Stimulated activated CD8-positive, alpha-beta memory T cell treated with anti-CD3 and anti-CD28 coated beads, Interleukin-2, amount 100 ng/mL, for 1 hour (primary cell): ENCODE measurements around the gene GTSE1.
"Not testable (repeated sequence)": the region's sequence is repeated elsewhere in the genome, so short reads cannot be mapped to it uniquely, and the experiment has no call there.

Experiments used
- DNase-seq, 2 donors: peaks; one replicate each; pipeline ENCODE4 v3.0.0-alpha.2; 2020; ENCODE audit warnings: low read depth in 2 of 2

GTSE1 gene

DNA sequence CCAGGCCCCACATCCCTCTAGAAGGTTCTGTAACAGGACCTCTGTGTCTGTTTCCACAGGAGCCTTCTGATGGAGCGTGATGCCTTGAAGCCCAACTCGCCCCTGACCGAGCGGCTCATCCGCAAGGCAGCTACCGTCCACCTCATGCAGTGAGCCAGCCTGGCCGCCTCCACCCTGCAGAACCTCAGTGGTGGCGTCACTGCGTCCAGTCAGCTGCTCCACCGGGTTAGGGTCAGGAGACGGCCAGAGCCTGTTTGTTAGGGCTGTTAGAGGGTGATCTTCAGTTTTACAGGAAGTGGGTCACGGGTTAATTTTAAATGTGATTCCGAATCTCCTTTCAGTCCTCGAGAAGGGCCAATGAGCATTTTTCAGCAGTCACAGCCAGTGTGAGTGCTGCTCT, 3.9 kb upstream of the GTSE1 start:
- no peak for DNase-seq

DNA sequence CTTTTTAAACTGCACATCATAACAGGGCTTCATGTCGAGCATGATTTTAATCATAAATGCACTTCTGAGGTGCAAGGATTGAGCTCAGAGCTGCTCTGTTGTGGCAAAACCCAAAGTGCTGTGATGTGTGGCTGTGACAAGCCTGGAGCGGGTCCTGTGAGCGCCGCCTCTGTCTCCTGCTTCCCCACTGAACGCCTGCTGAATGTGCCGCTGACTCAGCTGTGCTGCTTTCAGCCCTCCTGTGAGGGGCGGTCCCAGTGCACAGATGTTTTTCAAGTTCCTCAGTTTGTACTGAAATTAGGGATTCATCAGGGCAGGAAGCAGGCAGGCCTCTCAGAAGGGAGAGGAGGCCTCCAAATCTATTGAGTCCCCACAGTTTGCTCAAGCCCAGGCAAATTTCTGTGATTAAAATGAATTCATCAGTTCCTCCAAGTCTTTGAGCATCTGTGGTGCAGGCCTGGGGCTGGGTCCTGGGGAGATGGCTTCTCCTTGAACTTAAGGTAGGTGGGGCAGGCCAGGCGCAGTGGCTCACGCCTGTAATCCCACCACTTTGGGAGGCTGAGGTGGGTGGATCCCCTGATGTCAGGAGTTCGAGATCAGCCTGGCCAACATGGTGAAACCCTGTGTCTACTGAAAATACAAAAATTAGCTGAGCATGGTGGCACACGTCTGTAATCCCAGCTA, 3.0 kb upstream of the GTSE1 start:
- DNase-seq, result no peak

DNA sequence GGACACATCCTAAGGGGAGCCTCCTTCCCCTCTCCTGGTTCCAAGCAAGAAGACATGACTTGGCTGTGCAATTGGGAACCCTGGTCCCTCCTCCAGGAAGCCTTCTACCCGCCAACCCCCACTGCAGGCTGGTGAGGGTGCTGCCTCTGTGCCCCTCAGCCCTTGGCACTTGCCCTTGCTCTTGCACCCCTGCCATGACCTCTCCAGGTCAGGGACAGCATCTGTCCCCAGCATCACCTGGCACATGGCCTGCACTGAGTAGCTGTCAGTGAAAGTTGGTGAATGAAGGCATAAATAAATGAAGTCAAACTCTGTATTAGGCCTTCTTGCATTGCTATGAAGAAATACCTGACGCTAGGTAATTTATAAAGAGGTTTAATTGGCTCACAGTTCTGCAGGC, 1.9 kb upstream of the GTSE1 start:
- DNase-seq, result no peak

DNA sequence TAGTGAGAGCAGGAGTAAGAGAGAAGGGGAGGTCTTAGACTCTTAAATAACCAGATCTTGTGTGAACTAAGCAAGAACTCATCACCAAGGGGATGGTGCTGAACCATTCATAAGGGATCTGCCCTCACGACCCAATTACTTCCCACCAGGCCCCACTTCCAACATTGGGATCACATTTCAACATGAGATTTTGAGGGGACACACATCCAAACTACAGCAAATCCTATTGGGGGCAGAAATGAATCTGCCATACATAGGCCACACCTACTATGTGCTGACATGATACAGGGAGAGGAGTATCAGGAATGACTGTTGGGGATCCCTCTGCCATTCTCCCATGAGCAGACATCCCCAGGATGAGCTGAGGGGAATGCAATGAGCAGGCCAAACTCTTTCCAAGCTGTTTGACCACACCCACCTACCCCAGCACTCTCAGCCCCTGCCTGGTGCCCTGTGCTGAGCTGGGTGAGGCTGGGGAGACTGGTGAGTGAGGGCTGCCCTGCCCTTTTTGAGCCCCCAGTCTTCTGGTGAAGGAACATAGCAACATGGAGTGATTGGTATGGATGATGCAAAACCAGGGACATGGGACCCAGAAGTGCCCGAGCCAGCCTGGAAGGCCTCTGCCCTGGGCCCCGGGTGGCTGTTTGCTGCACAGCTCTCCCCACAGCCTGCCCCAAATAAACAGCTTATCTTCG, 1.2 kb upstream of the GTSE1 start:
- DNase-seq, result no peak

DNA sequence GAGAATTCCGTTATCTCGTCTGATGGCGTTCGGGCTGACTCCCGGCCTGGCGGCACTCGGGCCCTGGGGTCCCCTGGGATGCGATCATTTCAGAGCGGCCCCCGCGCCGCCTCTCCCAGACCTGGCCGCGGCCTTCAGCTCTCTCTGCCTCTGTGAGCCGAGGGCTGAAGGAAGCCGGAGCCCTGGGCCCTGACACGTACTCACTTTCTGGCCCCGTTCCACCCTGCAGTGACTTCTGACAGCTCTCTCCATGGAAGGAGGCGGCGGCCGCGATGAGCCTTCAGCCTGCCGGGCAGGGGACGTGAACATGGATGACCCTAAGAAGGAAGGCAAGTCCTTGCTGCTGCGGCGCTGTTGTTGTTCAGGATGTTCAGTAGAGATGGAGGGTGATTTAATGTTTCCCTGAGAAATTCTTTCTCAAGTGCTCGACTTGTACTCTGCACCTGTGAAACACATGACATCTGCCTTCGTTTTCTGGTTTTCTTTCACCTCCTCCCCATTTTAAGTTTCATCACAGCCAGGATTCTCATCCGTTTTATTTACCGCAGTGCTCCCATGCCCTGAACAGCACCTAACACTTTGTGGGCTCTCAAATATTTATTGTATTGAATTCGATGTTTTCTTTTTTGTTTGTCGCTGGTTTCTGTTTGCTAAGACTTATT, 612 bp downstream of the GTSE1 start:
- DNase-seq, result no peak

DNA sequence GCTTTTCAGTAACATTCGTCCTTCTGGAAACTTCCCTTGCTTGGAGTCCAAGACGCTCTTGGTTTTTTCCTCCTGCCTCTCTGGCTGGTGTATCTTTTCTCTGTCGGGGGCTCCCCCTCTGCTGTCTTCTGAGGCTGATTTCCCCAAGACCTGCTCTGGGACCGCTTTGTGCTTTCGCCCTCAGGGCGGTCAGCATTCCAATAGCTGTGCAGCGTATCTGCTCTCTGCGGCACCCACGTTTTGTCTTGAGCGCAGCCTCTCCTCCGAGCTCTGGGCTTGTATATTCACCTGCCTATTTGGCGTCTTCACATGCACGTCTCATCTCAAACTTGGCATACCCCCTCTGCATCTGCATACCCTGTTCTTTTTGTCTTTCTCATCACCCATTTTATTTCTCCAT, 2.4 kb downstream of the GTSE1 start:
- no peak for DNase-seq

DNA sequence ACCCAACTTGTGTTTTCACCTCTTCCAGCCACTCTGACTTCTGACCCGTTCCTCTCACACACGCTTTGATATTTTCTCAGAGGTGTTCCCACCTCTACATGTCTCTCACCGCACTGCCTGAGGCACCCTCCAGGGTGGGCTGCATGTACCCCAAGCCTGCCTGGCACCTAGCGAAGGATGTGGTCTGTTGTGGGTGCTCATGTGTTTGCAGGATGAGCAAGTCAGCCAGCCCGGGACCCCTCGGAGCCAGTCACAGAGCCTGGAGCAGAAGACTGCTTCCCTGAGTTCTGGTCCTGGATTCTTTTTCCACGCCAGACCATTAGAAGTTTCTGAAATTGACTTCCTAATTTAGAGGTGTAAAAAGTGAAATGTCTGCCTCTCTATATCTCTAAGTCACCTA, 3.8 kb downstream of the GTSE1 start:
- no peak for DNase-seq

DNA sequence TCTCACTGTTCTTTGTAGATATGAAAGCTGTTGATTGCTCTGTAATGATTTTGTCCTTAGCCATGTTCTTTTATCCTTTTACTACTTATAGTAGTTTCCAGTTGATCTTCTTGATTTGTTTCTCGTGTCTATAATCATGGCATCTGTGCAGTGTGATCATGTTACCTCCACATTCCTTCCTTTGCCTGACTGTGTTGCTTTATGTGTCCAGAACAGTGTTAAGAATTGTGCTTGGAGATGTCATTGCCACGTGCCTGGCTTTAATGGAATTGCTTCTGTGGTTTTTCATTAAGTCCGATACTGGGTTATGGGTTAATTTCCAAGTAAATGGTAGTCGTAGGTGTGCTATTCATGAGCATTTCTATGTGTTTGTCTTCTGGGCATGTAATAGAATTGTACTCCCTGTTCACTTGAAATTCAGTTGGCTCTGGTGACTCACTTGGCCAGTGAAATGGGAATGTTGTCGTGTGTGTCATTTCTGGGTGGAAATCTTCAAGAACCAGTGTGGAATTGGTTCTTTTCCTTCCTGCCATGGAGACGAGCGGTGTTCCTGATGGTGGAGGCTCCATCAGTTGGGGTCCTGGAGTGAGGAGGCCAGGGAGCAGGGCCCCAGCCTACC, 6.8 kb downstream of the GTSE1 start:
- DNase-seq, result no peak

DNA sequence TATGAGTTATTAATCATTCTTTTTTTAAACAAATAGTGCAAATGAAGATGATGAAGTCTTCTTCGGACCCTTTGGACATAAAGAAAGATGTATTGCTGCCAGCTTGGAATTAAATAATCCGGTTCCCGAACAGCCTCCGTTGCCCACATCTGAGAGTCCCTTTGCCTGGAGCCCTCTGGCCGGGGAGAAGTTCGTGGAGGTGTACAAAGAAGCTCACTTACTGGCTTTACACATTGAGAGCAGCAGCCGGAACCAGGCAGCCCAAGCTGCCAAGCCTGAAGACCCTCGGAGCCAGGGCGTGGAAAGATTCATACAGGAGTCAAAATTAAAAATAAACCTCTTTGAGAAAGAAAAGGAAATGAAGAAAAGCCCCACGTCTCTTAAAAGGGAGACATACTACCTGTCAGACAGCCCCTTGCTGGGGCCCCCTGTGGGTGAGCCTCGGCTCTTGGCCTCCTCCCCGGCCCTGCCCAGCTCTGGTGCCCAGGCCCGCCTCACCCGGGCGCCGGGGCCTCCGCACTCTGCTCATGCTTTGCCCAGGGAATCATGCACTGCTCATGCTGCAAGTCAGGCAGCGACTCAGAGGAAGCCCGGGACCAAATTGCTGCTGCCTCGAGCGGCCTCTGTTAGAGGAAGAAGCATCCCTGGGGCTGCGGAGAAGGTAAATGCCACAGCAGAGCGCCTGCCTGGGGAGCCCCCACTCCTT, 11.8 kb downstream of the GTSE1 start:
- no peak for DNase-seq

DNA sequence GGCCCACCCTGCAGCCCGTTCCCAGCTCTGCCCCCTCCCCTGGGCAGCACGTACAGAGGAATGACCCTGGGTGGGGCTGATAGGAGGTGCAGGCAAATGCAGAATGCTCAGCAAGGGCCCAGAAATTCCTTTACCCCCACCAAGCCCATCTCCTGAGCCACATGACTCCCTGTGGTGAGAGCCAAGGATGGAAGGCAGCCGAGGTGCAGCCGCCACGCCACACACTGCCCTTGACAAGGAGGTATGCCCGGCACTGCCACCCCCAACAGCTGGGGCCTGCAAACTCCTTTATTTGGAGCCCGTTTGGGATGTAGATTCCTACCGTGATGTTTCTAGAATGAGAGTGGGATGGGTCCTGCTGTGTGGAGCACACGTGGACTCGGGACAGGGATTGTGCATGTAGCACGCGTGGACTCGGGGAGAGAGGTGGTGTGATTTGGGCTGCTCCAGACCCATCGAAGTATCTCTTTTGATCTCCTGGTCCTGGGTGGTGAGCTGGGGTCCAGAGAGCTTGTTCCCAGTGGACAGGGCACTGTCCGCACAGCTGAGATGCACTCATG, 12.9 kb downstream of the GTSE1 start:
- DNase-seq, result no peak

DNA sequence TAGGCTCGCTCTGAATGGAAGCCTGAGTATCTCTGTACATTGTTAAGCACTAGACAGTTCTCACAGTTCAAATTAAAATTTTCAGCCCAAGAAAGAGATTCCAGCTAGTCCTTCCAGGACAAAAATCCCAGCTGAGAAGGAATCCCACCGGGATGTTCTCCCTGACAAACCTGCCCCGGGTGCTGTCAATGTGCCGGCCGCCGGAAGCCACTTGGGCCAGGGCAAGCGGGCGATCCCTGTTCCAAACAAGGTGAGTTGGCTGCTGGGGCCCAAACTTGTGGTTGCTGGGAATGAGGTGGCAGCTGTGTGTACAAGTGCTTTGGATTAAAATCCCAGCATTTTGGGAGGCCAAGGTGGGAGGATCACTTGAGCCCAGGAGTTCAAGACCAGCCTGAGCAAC, 15.4 kb downstream of the GTSE1 start:
- no peak for DNase-seq

DNA sequence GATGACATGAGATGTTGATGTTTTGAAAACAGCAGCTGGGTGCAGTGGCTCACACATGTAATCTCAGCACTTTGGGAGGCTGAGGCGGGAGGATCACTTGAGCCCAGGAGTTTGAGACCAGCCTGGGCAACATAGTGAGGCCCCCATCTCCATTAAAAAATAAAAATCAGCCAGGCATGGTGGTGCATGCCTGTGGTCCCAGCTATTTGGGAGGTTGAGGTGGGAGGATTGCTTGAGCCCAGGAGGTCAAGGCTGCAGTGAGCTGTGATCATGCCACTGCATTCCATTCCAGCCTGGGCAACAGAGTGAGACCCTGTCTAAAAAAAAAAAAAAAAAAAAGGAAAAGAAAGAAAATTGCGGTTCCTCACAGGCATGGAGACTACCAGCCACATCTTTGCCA, 16.2 kb downstream of the GTSE1 start:
- not testable (repeated sequence) for DNase-seq

DNA sequence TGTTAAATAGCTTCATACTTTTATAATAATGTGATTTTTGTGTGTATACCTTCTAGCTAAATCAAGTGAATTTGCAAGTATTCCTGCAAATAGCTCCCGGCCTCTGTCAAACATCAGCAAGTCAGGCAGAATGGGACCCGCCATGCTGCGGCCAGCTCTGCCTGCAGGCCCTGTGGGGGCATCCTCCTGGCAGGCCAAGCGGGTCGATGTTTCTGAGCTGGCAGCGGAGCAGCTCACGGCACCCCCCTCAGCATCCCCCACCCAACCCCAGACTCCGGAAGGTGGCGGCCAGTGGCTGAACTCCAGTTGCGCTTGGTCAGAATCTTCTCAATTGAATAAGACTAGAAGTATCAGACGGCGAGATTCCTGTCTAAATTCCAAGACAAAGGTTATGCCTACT, 19.3 kb downstream of the GTSE1 start:
- no peak for DNase-seq

DNA sequence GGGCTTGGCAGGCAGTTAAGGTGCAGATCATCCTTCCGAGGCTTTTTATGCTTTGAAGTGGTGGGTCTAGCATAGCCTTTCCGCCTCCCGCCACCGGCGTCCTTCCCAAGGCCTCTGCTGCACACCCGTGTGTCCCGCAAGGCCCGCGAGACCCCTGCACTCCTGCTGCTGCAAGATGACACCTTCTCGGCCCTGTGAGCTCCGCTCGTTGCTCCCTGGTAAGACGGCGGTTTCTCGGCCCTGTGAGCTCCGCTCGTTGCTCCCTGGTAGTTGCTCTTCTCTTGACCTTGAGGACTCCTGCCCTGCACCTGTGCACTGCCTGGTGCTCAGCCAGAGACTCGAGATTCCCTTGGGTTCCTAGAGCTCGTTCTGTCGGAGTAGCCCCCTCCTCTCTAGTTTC, 21.0 kb downstream of the GTSE1 start:
- no peak for DNase-seq

DNA sequence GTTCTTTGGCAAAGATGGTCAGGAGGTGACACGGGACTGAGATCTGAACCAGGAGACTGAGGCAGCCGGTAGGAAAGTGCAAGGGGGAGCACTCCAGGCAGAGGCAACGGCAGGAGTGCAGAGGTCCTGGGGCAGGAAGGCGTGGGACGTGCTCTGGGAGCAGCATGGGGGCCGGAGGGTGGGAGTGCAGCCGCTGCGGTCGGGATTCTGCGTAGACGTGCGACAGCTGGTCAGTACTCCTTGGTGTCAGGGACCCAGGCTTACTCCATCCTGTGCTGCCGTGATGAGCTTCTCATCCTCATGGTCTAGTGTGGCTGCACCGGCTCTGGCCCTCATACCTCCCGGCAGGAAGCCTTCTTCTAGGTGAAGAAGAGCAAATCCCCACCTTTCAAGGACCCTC, 21.9 kb downstream of the GTSE1 start:
- DNase-seq, result no peak

DNA sequence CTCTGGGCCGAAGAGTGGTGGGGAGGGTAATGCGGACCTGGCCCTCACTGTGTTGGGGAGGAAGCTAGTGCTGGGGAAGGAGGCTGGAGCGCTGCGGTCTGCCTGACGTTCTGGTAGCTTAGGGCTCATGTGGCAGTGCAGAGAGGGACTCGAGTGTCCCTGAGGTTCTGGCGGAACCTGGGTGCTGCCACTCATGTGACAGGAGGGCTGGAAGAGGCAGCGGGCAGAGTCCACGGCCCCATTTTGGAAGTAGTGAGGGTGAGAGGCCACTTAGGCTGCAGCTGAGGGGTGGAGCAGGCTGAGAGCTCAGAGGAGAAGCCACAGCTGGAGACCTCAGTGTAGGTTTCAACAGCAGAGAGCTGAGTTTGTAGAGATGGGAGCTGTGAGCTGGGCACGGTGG, 22.6 kb downstream of the GTSE1 start:
- DNase-seq, result no peak

DNA sequence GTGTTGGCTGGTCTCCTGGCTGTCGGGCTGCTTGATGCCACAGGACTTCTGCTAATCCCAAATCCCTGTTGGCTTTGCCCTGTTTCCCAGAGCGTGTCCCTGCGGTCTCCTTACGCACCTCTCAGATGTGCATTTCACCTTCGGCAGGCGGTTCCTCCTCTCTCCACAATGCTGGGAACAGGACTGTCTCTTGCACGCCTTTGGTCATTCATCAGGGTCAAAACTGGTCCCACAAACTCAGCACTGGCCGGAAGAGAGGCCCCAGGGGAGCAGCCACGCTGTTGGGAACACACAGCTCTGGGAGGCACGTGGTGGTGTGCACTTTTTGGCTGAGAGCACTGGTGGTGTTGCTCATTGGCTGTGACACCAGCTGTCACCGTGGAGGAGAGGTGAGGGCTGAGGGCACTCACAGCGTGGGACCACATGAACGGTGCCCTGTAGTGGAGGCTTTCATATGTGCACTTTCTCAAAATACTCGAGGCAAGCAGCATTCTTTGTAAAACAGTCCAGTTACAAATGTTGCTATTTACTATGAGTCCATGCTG, 23.6 kb downstream of the GTSE1 start:
- DNase-seq, result no peak

DNA sequence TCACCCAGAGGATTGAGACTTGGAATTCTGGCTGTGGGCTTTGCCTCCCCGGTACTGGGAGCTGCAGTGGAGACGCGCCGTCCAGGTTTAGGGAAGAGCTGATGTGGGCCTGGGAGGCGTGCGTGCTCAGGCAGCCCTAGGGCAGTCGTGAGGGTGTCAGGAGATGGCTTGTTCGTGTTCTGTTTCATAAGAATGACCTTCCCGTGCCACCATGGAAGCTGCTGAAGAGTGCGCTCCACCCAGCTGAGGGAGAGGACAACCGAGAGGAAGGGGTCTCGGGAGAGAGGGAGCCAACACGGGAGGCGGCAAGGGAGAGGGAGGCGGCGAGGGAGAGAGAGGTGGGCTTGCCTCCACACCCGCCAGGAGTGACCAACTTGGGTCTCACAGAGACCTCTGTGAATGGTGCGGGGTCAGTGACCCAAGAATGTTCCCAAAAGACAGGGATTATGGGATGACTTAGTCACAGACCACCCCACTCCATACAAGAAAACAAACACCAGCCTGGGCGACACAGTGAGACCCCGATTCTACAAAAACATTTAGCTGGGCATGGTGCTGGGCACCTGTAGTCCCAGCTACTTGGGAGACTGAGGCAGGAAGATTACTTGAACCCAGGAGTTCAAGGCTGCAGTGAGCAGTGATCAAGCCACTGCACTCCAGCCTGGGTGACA, 24.2 kb downstream of the GTSE1 start:
- DNase-seq, result no peak

DNA sequence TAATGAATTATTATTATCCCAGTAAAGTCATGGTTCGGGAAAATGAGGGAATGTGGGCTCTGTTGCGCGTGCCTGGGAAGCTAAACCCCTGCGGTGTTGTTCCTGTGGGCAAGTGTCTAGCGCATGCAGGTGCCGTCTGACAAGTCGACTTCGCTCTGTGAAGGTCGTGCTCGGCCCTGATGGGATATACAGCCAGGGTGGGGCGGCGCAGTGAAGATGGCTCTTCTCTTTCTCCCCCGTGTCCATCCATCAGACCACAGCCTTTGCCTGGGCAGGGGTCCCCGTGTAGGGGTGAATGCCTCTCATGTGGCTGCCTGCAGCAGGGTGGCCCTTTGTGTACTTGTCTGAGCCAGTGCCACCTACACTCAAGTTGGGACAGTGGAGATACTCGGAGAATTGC, 26.0 kb downstream of the GTSE1 start:
- DNase-seq, result no peak

DNA sequence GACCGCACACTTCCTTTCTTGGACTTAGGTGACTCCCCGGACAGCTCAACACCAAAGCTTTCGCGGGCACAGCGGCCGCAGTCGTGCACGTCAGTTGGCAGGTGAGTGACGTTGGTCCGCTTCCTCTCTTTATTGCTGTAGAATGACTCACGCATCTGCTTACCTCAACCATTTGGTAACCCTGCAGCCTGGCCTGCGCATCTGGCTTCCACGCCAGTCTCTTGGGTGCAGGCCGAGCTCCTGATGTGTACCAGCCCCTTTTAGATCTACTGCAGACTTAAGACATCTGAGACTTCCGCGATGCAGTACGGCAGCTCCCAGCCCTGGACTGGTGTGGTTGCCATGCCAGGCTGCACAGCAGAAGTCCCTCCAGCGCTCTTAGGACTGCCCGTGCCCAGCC, 26.5 kb downstream of the GTSE1 start:
- DNase-seq, result no peak

DNA sequence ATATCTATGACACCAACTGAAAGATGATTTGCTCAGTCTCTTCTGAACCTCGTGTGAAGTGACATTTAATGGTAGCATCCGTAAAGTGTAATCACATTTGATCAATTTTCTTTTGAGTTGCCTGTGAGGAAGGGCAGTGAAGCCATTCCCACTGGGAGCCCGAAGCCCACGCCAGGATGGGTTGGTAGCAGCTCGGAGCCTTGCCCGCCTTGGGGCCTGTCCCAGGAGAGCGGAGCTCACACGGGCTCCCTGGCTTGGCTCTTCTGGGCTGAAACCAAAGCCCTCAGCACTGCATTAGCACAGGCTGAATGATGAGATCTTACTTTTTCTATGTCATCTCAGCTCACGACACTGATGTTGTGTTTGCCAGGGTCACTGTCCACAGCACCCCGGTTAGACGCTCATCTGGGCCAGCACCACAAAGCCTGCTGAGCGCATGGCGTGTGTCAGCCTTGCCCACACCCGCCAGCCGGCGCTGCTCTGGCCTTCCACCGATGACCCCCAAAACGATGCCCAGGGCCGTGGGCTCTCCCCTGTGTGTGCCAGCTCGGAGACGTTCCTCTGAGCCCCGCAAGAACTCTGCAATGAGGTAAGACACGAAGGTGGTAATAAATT, 29.5 kb downstream of the GTSE1 start:
- no peak for DNase-seq
